PC-3 (cell line): Measurements from ENCODE around the gene CGNL1.

ENCODE experiments used
- CTCF ChIP-seq: fragments of 300-600 bp; sonication (generic); conservative IDR thresholded peaks from 2 replicates; pipeline ENCODE4 v1.5.1; 2017; ENCODE audit warnings: antibody characterized with exemption, low read depth, mild to moderate bottlenecking, low read length
- EZH2 ChIP-seq: fragments of 300-600 bp; sonication (generic); IDR thresholded peaks from one replicate; pipeline ENCODE4 v1.6.1; 2017; ENCODE audit warnings: antibody characterized with exemption, mild to moderate bottlenecking, low read length; ENCODE audit not compliant: unreplicated experiment

GRCh38 chr15:57415602-57416001, 39.3 kb downstream of the CGNL1 start:
- TF ChIP-seq EZH2 = no peak
- no peak for TF ChIP-seq CTCF
